NB4 (cell line): Measurements from ENCODE around the gene ANTXR1.

Experiments used
- DNase-seq: peaks from one replicate; pipeline ENCODE4 v3.0.0; 2010; ENCODE audit warnings: low read depth
- H3K4me3 ChIP-seq: one replicate; pipeline ENCODE4 v1.5.1; 2011; ENCODE audit warnings: mild to moderate bottlenecking, low read depth, low read length, moderate library complexity
- MYC ChIP-seq: IDR thresholded peaks from 2 replicates; pipeline ENCODE4 v1.6.1; 2011; ENCODE audit warnings: low read depth, low read length
- POLR2A ChIP-seq: IDR thresholded peaks from 2 replicates; pipeline ENCODE4 v1.6.1; 2011; ENCODE audit warnings: mild to moderate bottlenecking; ENCODE audit not compliant: insufficient read length; ENCODE audit errors: extremely low read depth
- TF ChIP-seq, protein P1 (sequence below): IDR thresholded peaks from 2 replicates; pipeline ENCODE4 v1.6.1; 2011; ENCODE audit warnings: low read depth, low read length
- TF ChIP-seq, protein P2 (sequence below): IDR thresholded peaks from one replicate; pipeline ENCODE4 v1.5.1; 2012; ENCODE audit warnings: low read depth, low read length

Gene ANTXR1

GRCh38 chr2:69131983-69132675 lies 119.2 kb downstream of the ANTXR1 start:
- TF ChIP-seq, protein P1, sequence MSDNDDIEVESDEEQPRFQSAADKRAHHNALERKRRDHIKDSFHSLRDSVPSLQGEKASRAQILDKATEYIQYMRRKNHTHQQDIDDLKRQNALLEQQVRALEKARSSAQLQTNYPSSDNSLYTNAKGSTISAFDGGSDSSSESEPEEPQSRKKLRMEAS: no peak
- no peak for TF ChIP-seq MYC
- H3K4me3 ChIP-seq: no peak overlapping the region
- no peak for DNase-seq

GRCh38 chr2:69132960-69133590 lies 120.1 kb downstream of the ANTXR1 start:
- H3K4me3 ChIP-seq: no peak overlapping the region
- no peak for DNase-seq
- TF ChIP-seq, protein P1: no peak
- TF ChIP-seq MYC (no peak), POLR2A (no peak)
- TF ChIP-seq, protein P2, sequence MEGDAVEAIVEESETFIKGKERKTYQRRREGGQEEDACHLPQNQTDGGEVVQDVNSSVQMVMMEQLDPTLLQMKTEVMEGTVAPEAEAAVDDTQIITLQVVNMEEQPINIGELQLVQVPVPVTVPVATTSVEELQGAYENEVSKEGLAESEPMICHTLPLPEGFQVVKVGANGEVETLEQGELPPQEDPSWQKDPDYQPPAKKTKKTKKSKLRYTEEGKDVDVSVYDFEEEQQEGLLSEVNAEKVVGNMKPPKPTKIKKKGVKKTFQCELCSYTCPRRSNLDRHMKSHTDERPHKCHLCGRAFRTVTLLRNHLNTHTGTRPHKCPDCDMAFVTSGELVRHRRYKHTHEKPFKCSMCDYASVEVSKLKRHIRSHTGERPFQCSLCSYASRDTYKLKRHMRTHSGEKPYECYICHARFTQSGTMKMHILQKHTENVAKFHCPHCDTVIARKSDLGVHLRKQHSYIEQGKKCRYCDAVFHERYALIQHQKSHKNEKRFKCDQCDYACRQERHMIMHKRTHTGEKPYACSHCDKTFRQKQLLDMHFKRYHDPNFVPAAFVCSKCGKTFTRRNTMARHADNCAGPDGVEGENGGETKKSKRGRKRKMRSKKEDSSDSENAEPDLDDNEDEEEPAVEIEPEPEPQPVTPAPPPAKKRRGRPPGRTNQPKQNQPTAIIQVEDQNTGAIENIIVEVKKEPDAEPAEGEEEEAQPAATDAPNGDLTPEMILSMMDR: no peak

GRCh38 chr2:69133898-69134297 lies 120.9 kb downstream of the ANTXR1 start:
- TF ChIP-seq POLR2A (no peak), MYC (no peak)
- TF ChIP-seq, protein P2: no peak
- TF ChIP-seq, protein P1: no peak
- no peak overlapping the region for H3K4me3 ChIP-seq
- no peak for DNase-seq

DNA sequence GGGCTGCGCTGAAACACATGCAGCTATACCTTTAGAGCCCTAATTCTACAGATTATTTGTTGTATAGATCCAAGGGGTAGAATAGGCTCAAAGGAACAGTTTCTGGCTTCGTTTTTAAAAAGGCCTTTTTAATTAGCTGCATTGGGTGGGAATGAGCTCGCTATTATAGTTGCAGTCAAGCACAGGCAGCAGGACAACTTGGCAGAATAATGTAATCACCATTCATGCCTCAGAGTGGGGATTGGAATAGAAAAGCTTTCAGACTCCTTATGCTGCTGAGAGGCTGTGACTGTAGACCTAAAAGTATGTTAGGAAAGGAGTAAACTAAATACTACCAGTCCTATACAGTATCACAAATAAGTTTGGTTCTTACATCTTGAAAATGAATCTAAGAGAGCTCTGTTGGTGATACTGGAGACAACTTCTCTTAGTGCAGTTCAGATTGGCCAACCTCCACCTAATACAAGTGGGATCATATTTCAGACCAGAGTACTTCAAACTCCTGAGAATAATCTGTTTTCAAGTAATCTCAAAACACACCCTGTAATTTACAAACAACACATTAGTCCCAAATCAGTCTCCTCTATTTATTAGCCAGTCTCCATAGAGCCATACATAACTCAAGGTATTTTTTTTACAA lies 121.4 kb downstream of the ANTXR1 start:
- no peak overlapping the region for H3K4me3 ChIP-seq
- no peak for DNase-seq
- TF ChIP-seq, protein P2: no peak
- no peak for TF ChIP-seq MYC
- TF ChIP-seq, protein P1: no peak
- no peak for TF ChIP-seq POLR2A

GRCh38 chr2:69138247-69138772 lies 125.3 kb downstream of the ANTXR1 start:
- no peak for DNase-seq
- no peak overlapping the region for H3K4me3 ChIP-seq
- TF ChIP-seq, protein P1: no peak
- TF ChIP-seq, protein P2: no peak
- no peak for TF ChIP-seq MYC
- TF ChIP-seq POLR2A: no peak
